HS-5 (cell line): ENCODE measurements around the gene LIN7C.
"Not testable (repeated sequence)": the region's sequence is repeated elsewhere in the genome, so short reads cannot be mapped to it uniquely, and the experiment has no call there.

Experiments used
- DNase-seq: peaks from one replicate; pipeline ENCODE4 v3.0.0-alpha.2; 2012; ENCODE audit warnings: low read depth

The LIN7C gene

DNA sequence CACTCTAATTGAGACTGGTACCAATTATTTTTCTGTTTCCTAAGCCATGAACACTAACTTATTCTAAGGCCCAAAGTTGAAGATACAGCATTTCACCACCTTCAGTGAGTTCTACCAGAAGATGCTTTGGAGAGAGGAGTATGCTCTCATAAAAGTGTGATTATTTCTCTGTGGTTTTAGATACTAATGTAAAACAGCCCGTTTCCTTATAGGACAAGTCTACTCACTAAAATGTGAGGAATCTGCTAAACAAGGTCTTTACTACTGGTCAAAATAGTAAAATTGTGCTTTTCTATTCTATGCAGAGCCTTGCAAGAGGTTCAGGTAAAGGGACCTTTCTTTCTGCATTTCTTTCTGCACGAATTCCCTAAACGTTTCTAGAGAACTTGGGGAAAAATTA lies 36.4 kb downstream of the LIN7C start:
- no peak for DNase-seq

GRCh38 chr11:27468995-27469695 lies 37.4 kb downstream of the LIN7C start:
- DNase-seq, result no peak

- DNase-seq, result peak; percentile 80
Observed at GRCh38 chr11:27468209-27468994, 38.2 kb downstream of the LIN7C start.

- DNase-seq, result no peak
Observed at GRCh38 chr11:27467181-27467913, 39.2 kb downstream of the LIN7C start.

DNA sequence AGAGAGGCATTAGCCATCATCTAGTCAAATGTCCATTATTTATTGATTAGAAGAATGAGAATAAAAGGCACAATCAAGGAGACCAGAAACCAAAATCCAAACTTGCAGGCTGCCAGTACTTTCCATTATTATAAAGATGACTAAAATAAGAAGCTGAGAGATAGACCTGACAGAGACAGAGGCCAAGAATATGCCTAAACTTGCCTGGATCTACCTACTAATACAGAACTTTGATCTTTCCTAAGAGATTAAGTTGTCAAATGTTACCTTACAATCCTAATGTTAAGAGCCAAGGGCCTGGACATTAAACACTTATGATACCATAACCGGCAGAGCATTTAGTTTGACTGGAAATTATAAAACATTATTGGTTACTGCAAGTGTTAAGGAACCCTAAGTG lies 40.2 kb downstream of the LIN7C start:
- no peak for DNase-seq

GRCh38 chr11:27465629-27466028 lies 40.9 kb downstream of the LIN7C start:
- no peak for DNase-seq

DNA sequence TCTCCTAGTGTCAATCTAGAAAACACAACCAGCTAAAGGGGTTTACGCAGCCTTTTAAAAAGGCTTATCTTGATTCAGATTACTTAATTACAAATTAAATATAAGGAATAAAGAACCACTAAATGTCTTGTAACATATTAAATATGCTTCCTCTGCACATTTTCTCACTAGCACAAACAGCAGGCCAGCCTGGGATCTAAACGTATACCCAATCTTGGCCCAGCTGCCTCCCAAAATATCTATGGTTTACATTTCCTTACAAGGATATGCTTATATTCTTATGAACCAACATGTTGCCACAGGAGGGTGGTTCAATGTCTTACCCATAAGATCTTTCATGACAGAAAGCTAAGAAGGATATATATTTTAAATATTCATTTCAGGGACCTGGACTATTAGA lies 41.7 kb downstream of the LIN7C start:
- DNase-seq, result no peak

GRCh38 chr11:27464289-27464696 lies 42.3 kb downstream of the LIN7C start:
- DNase-seq, result no peak

GRCh38 chr11:27462543-27462942 lies 44.0 kb downstream of the LIN7C start:
- DNase-seq, result no peak

GRCh38 chr11:27460158-27460978 lies 46.2 kb downstream of the LIN7C start:
- no peak for DNase-seq

- DNase-seq, result no peak
Observed at GRCh38 chr11:27459191-27459590, 47.4 kb downstream of the LIN7C start.

- no peak for DNase-seq
Observed at GRCh38 chr11:27458182-27458581, 48.4 kb downstream of the LIN7C start.

DNA sequence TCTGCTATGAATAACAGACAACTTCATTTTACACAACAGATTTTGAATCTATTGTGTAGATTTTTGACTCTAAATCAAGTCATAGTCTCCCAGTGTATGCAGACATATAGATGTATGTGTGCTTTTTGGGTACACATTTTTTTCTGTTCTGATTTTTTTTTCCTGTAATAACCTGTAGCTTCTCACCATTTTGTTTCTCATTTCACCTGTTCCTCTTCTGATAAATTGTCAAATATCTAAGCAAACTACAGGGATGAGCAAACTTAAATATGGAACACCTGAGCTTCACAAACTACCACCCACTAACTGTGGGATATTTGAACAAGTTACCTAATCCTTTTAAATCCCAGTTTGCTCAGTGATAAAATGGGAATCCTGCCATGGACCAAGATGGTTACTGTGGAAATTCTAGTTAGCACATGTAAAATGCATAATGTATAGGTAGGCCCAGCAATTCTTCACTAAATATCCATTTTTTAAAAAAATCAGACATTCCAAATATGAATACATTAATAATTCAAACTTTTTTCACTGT lies 49.7 kb downstream of the LIN7C start:
- DNase-seq, result no peak

- DNase-seq, result no peak
Observed at GRCh38 chr11:27456140-27456794, 50.3 kb downstream of the LIN7C start.

DNA sequence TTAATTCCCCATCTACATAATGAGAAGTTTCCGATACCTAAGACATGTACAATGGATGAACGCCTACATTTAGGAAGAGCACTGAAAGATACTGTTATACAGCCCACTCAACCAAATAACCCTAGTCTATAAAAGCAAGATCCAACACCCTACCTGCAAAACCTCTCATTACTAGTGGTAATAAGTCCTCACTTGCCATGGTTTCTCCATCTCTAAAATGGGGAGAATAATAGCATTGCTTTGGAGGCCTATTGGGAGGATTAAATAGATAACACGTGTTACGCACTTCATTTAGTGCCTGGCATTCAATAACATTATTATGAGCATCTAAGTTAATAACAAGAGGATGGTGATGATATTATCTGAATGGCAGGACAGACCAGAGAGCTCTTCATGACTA lies 50.9 kb downstream of the LIN7C start:
- no peak for DNase-seq

DNA sequence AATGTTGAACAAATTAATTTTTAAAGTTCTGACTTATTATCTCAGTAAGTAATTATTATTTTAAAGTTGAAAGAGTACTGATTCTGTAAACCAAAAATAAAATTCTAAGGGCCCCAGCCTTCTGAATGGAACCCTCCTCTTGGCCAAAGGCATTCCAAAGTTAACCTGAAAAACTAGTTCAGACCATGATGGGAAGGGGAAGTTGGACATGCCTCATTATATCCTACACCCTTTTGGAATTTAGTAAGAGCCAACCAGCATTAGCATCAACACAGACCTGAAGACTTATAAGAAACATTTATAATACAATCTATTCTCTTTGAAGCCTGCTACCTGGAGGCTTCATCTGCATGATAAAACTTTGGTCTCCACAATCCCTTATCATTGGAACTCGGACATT lies 52.9 kb downstream of the LIN7C start:
- DNase-seq, result no peak

DNA sequence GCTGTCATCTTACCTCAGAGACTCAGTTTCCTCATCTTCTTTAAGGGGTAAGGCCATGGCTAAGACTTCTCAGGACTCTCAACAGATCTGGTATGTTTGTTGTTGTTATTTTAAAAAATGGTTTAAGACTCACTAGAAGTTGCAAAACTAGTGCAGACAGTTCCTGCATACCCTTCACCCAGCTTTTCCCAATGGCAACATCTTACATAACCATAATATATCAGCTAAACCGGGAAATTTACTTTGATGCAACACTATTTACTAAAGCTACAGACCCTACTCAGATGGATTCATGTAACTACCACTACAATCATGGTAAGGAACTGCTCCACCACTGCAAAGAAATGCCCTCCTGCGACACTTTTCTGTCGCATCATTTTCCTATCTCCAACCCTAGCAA lies 54.4 kb downstream of the LIN7C start:
- DNase-seq, result no peak

GRCh38 chr11:27451244-27451965 lies 55.2 kb downstream of the LIN7C start:
- no peak for DNase-seq

DNA sequence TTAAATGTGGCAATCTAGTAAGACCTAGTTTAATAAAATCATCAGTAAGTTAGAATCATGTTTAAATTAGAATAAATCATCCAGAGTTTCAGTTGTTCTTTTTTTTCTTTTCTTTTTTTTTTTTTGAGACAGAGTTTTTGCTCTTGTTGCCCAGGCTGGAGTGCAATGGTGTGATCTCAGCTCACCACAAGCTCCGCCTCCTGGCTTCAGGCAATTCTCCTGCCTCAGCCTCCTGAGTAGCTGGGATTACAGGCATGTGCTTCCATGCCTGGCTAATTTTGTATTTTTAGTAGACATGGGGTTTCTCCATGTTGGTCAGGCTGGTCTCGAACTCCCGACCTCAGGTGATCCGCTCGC lies 58.4 kb downstream of the LIN7C start:
- DNase-seq, result not testable (repeated sequence)

- peak; percentile 71 for DNase-seq
Observed at GRCh38 chr11:27447288-27448183, 59.0 kb downstream of the LIN7C start.
